GM19468 (cell line): Measurements from ENCODE around the gene FAM193A.

Source experiments
- ATAC-seq: cut with Tn5 transposase; IDR thresholded peaks from one replicate; pipeline ENCODE4 v1.9.1; 2021; ENCODE audit warnings: mild to moderate bottlenecking, moderate library complexity, moderate number of reproducible peaks; ENCODE audit not compliant: unreplicated experiment; ENCODE audit errors: extremely low read depth

Gene FAM193A

DNA sequence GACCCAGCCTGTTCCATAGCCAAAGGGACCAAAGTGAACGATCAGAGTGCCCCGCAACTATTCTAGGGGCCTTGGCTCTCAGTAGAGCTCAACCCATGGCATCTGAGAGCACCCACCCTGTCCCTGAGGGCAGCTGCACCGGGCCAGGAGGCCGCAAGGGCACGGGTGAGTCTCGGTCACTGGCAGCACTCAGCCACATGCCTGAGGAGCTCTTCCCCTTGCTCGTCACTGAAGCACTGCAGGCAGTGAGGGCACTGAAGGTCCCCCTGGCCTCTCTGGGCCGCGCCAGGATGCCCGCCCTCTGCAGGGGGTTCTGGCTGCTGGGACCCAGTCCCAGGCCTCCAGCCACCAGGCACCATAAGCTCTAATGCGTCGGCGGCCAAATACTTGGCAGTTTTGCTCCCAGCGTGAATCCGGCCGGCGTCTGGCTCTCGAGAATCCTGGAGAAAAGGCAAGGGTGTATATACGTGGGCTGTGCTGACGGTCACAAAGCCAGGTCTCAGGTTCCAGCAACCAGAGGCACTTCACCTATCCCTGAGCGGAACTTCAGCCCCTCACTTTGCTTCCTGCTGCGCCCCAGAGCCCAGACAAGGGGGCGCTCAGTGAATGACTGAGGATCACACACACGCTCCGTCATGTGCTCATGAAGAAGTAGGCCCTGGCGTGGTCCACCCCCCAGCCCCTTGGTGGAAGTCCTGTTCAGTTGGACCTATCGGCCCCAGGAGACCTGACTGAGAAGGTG is 205.8 kb downstream of the FAM193A start:
- no peak for ATAC-seq

DNA sequence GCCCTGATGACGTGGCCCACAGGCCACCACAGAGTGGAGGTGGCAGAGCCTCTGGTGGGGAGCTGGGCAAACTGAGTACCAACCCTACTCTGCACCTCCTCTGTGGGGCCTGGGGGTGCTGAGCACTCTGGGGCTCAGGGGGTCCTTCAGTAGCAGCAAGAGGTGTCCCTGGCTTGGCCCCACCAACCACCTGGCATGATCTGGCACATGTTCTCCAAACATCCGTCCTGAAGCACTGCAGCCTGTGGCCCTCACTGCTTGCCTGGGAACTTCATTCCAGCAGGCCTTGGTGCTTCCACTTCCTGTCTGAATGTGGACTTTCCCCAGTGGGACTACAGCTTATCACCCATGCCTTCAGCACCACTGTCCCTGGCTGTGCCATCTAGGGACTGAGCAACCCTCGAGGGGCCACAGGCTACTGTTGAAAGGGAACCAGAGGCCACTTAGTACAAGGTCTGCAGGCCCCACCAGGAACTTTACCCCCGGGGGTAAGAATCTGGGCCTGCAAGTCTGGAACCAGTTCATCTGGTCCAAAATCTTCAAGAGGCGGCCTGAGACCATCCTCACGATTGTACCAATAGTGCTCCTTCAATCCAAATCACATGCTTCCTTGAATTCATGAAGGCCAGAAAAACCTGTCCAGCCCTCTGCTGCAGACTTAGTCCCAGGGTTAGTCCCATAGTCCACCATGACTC is 206.5 kb downstream of the FAM193A start:
- ATAC-seq: no peak

DNA sequence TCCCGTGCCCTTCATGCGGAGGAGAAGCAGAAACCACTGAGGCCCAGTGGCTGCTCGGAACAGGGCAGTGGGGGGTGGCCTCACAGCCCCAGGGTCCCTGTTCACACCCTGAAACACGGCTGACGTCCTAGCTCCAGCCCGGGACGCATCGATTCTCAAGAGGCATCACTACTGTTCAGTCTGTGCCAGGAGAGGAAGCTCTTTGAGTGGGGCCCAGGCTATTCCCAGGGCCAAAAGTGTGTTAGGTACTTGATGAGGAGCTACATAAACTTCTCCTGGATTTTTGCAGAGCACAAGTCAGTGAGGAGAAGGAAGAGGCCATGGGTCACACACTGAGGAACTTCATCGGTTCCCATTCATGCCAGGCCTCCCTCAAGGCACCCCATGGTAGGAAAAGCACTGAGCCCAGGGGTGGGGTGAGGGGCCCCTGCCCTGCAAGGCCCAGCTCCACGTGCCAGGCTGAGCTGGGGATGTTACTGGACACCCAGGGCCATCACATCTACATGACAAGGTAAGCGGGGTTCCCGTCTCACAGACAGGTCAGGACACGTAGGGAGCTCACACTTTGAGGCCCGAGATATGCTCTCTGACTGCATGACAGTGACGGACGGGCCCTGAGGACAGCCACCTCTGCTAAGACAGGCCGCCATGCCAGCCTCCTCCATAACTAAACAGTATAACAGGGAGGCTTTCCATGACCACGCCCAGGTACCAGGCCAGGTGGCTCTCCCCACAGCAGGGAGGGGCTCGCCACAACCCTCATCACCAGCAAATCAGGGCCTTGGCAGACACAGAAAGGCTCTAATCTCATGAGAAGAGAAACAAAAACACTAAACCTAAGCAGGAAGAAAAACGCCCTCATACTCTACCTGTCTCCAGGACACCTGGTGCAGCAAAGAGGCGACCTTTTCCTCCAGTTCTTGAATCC is 207.3 kb downstream of the FAM193A start:
- ATAC-seq: no peak

DNA sequence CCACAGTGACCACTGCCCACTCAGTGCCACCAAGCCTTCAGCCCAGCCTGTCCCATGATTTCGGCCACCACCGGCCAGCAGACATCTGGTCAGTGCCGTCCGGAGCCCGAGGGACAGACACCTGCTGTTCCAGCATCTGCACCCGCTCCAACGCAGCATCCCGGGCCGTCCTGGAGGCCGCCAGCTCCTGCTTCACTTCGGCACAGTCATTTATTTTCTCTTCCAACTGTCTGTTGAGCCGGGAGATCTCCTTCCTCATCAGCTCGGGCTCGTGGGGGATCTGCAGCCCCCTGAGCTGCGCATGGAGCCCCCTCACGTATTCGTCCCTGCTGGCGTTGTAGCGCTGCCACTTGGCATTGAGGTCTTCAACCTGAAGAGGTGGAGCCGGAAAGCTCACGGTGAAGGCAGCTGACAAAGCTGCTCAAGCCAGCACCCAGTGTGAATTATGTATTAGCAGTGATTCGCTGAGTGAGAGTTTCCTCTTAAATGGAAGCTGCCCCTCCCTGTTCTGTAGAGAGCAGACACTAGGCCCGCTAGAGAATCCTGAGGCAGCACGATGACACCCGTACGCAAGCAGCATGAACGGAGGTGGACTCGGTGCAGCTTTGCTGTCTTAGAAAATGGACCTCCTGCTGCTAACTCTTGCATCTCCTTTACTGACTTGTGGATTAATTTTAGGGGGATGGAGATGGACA is 208.3 kb downstream of the FAM193A start:
- no peak for ATAC-seq

DNA sequence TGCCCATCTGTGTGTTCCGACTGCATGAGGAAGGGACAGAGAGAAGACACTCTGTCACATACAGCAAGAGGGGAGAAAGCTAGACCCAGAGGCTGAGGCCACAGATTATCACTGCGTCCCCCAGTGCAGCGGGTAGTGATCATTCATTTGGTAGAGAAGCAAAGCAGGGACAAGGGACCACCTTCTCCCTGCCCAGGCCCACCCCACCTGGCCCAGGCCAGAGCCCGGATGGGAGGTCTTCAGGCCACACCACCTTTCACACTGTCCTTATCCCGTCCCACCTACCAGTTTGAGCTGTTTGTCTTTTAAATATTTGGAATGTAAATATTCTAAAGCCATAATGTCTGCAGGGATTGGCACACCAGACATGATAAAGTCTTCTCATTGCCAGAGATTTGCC is 209.1 kb downstream of the FAM193A start:
- no peak for ATAC-seq

DNA sequence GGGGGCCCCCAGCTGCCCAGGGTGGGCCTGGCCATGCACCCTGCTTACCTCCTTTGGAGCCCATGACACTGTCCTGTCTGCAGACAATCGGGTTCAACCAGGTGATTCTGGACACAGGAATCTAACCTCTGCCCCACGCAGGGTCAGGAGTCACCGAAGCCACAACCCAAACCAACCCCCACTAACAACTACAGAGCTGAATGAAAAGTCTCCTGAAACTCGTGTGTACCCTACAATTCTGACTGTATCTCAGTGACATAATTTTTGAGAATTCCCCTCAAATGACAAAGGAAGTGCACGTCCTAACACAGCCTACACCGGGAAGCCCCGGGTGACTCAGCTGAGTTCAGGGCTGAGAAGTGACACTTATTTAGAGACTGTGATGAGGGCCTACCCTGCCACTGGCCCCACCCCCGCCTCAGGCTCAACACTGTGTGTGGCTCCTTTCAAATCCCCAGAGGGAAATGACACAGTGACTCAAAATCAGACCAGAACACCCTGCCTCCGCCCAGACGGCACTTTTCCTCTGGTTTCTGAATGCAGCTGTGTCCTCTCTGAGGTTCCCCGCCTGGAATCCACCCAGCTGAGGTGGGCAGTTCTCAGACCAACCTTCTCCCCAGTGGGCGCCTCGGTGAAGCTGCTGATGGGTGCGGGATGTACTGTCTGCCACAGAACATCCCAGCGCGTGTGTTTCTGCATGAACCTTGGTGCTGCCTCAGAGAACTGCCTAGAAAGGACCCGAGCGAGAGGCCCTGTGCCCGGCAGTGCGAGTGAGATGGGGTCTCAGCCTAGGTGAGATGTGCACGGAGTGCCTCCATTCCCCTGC is 209.7 kb downstream of the FAM193A start:
- peak; percentile 62 for ATAC-seq

DNA sequence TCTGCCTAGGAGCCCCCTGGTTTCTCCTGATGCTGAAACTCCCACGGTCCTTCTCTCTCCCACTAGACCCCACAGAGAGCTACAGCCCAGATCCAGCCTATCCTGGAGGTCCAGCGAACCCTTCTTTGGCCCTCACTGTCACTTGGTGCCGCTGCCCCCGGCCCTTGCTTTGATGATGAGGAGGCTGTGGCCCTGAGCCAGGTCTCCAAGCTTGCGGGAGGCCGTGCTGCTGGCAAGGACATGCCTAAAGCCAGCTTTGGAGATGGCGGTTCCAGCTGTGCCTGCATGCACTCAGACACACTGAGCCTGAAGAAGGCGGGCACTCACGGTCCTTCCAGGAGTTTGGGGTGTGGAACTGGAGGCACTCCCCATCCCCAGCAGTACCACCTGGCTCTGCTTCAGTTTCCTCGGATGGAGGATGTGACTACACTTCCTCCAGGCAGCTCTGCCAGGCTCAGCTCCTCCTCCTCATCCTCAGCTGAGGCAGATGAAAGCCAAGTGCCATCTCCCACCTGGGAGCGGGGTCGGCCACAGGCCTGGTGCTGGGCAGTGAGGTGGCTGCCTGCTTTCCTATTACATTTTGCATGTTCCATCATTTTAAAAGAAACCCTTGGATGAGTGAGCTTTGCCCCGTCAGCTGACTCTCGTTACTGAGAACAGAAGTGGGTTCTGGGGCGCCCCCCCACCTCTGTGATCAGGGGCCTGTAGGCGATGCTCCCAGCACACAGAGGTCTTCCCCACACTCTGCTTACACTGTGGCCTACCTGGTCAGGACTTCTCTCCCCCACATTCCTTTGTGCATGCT is 210.6 kb downstream of the FAM193A start:
- no peak for ATAC-seq

DNA sequence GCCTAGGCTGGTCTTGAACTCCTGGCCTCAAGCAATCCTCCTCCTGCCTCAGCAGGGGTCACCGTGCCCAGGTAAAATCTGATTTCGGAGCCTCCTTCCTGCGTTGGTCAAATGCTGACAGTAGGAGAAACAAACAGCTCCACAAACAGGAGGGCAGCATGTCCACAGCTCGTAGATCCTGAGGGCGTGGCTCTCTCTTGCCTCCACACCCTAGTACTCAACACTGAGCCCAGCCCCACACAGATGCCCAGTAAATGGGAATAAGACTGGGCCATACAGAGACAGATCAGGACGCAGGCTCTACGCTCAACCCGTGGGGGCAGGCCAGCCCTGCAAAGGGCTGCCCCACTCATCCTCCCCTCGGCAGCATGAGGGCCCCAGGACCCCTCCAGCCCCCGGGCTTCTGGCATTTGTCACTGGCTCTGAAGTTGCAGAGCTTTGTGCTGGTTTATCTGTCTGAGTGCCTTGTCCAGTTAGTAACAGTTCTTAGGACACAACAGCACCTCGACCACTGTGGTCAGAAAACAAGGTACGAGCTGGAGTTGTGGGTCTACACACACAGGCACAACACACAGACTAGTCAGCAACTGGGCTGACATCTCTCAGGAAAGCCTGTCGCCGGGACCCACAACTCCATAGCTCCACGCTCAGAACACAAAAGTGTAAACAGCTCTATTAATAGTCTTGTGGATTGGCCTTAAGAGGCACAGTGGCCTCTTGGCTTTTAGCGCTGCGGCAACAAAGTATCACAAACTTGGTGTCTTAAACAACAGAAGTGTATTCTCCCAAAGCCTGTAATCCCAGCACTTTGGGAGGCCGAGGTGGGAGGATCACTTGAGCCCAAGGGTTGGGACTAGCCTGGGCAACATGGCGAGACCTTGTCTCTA is 214.5 kb downstream of the FAM193A start:
- no peak for ATAC-seq

DNA sequence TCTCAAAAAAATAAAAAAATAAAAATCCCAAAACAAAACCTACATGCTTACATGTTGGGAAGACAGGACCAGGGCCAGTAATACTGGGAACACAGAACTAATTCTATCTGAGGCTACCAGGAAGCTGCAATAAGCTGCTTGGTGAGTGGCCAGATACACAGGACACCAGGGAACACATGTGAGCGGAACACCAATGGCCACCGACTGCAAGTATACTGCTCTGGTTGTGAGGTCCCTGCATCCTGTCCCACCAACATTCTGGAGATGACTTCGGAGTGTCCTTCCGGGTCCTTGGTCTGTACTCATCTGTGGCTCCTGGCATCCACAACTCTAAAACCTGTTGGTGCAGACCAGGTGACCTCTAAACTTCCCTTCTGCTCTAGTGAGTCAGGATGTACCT is 217.0 kb downstream of the FAM193A start:
- no peak for ATAC-seq

DNA sequence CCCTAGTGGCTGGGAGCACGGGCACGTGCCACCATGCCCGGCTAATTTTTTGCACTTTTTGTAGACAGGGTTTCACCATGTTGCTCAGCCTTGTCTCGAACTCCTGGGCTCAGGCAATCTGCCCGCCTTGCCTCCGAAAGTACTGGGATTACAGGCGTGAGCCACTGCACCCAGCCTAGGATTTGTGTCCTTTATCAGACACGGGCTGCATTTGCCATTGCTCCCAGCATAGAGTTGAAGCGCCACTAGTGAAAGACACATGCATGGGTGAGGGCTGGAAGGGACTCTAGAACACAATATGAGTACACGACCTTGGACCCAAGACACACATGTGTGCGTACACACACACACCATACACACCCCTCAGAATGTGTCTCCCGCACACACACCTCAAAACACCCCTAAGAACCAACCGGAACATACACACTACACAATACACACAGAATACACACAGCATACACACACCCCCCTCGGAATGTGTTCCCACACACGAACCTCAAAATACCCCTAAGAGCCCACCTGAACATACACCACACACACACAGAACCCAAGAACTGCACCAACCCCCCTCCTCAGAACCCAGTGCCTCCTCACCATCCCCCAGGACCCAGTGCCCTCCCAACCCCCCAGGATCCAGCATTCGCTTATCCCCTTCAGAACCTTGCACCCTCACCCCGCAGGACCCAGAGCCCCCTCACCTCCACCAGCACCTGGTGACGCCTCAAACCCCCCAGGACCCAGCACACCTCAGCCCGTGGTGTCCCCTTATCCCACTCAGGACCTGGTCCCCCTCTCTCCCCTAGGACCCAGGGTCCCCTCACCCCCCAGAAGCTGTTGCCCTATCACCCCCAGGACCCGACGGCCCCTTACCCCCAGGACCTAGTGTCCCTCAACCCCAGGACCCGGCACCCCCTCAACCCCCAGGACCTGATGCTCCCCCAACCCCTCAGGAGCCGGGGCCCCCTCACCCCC is 218.7 kb downstream of the FAM193A start:
- ATAC-seq: no peak

DNA sequence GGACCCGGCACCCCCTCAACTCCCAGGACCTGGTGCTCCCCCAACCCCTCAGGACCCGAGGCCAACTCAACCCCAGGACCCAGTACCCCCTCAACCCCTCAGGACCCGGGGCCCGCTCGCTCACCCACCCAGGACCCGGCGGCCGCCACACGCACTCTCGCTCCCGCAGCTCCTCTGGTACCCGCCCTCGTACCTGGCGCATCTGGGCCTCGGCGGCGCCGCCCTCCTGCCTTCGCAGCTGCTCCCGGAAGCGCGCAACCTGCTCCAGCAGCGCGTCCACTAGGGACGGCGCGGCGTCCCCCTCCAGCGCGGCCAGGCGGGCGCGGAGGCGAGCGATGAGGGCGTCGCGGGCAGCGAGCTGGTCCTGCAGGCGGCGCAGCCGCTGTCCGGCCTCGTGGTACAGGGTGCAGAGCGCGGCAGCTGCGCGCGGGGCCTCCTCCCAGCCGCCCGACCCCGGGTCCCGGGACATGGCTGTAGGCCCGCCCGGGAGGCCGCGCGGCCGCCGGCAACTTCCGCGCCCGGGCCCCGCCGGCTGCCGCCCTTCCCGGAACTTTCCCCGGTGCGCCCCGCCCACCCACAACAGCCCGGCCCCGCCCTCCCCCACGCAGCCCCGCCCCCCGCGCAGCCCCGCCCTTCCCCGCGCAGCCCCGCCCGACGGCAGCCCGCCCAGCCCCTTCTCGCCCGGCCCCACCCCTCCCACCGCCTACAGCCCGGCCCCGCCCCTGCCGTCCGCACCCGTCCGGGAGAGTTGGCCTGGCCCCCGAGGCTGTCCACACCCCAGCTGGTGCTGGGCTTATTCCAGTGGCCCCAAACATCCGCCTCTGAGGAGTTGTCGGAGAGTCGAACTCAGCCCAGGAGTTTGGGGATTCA is 219.6 kb downstream of the FAM193A start, which contains the start of gene TNIP2:
Gene TNIP2 (minus strand): TSS at position 516 of the 870 bp plus-strand sequence. CDS start 47 bp downstream, at position 469.
- ATAC-seq: no peak

DNA sequence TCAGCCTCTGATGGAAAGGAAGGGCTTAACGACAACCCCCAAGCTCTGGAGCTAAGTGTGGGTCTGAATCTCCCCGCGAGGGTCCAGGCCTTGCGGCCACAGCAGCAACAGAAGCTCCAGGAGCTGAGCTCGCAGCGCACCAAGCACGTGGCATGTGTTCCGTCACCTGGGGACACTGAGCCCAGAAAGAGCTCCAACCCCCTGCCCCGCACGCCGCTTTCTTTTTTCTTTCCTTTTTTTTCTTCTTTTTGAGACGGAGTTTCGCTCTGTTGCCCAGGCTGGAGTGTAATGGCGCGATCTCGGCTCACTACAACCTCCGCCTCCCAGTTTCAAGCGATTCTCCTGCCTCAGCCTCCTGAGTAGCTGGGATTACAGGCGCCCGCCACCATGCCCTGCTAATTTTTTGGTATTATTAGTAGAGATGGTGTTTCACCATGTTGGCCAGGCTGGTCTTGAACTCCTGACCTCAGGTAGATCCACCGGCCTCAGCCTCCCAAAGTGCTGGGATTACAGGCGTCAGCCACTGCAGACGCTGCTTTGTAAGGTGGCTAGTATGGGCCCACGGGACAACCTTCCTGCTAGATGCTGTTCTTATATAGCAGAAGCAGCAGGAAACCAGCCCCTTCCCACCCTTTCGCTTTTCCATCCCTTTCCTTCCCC is 220.4 kb downstream of the FAM193A start:
- no peak for ATAC-seq

DNA sequence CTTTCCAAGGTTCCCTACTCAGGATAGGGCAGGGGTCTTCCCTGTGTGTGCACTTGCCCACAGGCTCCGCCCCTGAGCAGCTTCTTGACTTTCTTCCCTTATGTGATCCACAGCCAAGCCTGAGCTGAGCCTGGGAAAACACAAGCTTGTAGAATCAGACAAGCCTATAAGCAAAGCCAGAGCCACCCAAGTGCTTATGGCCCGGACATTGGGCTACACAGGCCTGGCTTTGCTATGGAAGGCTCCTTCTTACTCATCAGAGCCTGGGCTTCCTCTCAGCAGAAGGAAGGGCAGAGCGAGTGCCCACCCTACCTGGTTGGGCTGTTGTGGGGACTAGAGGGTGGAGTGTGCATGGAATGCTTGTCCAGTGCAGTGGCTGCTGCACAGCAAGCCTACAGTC is 221.0 kb downstream of the FAM193A start:
- no peak for ATAC-seq

DNA sequence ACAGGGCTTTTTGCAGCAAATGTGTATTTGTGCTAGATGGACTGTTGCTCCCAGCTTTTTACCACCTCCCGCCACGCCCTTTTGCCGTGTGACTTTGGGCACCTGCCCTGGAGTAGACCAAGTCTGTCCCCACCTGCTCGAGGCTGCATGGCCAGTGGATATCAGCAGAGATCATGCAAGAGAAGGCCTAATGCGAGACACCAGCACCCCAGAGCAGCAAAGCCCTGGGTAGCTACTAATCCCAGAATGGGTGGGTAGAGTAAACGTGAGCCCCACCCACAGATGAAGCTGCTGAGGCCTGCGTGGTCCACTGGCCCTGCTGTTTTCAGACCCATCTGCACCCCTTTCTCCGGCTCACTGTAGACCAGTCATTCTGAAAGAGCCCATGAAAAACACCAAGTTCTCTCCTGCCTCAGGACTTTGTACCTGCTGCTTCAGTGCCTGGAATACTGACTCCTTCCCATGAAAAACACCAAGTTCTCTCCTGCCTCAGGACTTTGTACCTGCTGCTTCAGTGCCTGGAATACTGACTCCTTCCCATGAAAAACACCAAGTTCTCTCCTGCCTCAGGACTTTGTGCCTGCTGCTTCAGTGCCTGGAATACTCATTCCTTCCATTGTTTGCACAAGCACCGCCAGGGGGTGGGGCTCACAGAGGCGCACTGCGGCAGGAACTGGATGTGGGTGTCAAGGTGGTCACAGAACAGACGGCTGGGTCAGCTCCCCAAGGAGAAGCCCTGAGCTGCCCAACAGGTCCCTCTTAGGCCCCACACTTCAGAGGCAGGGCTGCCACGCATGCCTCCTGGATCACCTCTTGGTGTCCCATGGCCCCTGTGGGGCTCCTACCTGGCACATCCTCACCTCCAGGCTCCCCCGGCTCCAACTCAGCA is 224.8 kb downstream of the FAM193A start:
- no peak for ATAC-seq
